H1 (cell line): ENCODE results near the gene SF3B2.

Source experiments
- CTCF ChIP-seq, 3 experiments: IDR thresholded peaks; 1 replicate in 2 of 3; 2 replicates in 1 of 3; pipeline versions ENCODE4 v1.5.1 to v1.6.1; 2011; ENCODE audit warnings: low read length in 3 of 3, mild to moderate bottlenecking in 3 of 3, inconsistent platforms in 2 of 3, low read depth in 1 of 3, moderate library complexity in 1 of 3; ENCODE audit not compliant: insufficient read depth in 1 of 3; ENCODE audit errors: control extremely low read depth in 1 of 3
- EP300 ChIP-seq, 2 experiments: IDR thresholded peaks; 1 replicate in 1 of 2; 2 replicates in 1 of 2; pipeline ENCODE4 v1.6.1; 2011 to 2012; ENCODE audit warnings: low read depth in 2 of 2, low read length in 2 of 2, mild to moderate bottlenecking in 2 of 2, borderline replicate concordance in 1 of 2, inconsistent platforms in 1 of 2, moderate library complexity in 1 of 2
- POLR2AphosphoS5 ChIP-seq: IDR thresholded peaks from 2 replicates; pipeline ENCODE4 v1.6.1; 2011; ENCODE audit warnings: low read depth, low read length
- SP1 ChIP-seq: IDR thresholded peaks from 2 replicates; pipeline ENCODE4 v1.6.1; 2011; ENCODE audit warnings: low read depth, low read length
- SP2 ChIP-seq: IDR thresholded peaks from 2 replicates; pipeline ENCODE4 v1.6.1; 2012; ENCODE audit warnings: mild to moderate bottlenecking, low read length, inconsistent platforms

- TF ChIP-seq POLR2AphosphoS5 = no peak; the same call in 1 of the 2 replicates
- TF ChIP-seq SP2 = no peak
- TF ChIP-seq SP1 = 0 out of 2 replicates have a peak, but pooled peaks have one; percentile 36
- TF ChIP-seq EP300 (IDR thresholded peaks at IDR 0.05; ENCODE audit: borderline replicate concordance in 1 of 2, low read depth in 2 of 2, low read length in 2 of 2) = no peak
- peak; percentile 21 to 39 (median 38); a peak in 3 of 4 replicates for TF ChIP-seq CTCF (IDR thresholded peaks at IDR 0.05; ENCODE audit: control extremely low read depth in 1 of 3, insufficient read depth in 1 of 3, low read depth in 1 of 3, low read length in 3 of 3)
These were observed 17.0 kb downstream of the SF3B2 start for GRCh38 chr11:66068923-66069714.
